Ecto neural progenitor cell (in vitro differentiated cells): ENCODE measurements around the gene MLLT6.

ENCODE experiments used
- DNase-seq: peaks from one replicate; pipeline ENCODE4 v3.0.0-alpha.2; 2018; ENCODE audit warnings: low spot score

Gene MLLT6

DNA sequence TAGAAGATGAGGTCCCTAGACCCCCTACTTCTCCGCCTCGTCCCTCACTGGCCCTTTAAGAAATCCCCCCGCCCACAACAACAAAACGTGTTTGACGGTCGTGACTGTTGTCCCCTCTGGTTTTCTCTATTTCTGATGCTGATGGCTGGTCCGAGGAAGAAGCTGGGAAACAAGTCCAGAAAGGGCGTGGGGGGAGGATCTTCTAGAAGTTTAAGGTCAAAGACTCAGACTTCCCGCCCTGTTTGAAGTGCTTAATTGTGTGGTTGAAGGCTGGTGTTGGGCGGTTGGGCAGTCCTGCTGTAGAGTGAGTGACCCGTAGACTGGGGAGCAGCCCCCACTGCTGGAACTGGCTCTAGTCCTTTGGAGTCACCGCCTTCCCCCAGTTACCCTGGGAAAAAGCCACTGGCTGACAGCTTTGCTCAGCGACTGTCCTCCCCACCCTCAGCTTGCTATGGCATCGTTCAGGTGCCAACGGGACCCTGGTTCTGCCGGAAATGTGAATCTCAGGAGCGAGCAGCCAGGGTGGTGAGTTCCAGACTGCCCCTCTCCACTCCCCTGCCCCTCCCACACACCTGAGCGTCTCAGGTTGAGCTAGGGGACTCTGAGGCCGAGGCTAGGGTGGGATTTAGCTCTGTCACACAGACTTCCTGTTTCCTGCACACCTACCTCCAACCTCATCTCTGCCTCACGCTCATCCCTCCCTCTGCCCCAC lies 1.6 kb downstream of the MLLT6 start:
- DNase-seq: no peak

DNA sequence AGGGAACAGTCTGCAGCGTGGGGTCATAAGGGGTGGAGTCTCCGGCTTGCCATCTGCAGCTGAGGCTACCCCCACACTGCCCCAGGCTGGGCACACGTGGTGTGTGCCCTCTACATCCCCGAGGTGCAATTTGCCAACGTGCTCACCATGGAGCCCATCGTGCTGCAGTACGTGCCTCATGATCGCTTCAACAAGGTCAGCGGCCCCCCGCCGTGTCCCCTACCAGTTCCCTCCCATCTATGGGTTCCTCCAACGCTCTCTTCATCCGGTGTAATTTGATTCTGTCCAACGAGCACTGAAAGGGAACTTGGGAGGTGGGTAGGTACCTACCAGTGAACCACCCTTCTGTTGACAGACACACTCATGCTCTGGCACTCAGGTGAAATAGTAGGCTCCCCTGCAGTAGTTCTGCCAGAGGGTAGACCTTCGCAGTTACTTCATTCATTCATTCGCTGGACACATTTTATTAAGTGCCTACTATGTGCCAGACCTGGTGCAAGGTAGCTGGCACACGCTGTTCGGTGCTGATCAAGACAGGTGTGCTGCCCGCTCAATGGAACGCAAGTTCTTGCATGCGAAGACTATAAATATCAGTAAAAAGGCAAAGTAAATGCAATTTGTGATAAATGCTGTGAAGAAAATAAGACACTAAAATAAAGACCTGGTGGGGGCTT lies 2.7 kb downstream of the MLLT6 start:
- no peak for DNase-seq

DNA sequence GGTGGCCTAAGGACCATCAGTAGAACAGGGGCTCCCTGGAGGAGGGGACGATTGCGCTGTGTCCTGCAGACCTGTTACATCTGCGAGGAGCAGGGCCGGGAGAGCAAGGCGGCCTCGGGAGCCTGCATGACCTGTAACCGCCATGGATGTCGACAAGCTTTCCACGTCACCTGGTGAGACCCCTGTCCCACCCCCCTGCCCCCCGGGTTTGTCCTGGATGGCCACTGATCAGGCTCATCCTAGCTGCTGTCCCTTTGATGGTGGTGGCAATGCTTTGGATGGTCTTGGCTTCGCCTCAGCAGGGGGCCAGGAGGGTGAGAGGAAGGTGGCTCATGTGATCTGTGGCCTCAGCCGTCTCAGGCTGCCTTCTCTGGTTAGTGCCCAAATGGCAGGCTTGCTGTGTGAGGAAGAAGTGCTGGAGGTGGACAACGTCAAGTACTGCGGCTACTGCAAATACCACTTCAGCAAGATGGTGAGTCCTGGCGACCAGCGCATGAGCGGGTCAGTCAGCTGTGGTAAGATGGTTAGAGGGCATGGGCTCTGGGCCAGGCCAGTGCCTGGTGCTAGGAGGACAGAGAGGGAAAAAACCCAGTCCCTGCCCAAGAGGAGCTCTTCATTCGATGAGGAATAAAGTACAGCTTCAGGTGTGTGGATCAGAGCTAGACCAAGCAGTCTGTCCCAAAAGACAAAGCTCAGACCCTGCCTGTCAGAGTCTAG lies 4.2 kb downstream of the MLLT6 start:
- no peak for DNase-seq

DNA sequence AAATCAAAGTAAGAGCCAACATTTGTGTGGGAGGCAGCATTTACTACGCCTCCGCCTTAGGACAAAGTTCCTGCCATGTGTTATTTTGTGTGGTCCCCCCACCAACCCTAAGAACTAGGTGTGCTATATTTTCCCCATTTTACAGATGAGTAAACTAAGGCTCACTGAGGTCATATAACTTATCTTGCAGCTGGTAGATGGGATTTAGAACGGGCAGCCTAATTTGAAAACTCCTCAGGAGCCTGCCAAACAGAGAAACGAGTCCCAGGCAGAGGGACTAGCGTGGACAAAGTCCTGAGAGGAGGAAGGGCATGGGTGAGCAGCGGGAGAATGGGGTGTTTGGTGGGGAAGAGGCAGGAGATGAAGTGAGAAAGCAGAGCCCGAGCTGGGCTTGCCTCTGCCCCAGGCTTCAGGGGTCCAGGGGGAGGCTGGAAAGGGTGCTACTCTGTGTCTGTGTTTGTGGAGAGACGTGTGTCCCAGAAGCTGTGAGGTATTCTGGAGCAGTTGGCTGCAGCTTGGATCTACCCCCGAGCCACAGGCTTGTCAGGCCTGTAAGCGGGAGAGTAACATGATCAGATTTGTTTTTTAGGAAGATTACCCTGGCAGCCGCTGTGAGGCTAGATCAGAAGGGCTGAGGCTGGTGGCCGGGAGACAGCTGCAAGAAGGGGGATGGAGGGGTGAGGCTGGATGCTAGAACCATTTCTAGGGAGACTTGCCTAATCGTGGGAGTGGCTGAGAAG lies 5.0 kb downstream of the MLLT6 start:
- no peak for DNase-seq

DNA sequence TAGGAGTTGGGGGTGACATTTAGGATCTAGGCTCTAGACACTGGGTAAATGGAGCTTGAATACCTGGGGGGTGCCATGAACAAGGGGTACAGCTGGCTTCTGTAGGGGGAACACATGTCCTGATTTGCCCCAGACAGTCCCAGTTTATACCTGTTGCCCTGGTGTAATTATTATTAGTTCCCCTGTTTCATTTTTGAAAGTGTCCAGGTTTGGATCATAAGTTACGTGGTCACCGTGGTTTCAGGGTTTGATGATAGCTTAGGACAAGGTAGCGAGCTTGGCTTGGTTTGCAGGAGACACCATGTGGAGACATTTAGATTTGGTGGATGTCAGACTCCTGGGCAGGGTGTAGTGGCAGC lies 5.5 kb downstream of the MLLT6 start:
- DNase-seq: no peak

DNA sequence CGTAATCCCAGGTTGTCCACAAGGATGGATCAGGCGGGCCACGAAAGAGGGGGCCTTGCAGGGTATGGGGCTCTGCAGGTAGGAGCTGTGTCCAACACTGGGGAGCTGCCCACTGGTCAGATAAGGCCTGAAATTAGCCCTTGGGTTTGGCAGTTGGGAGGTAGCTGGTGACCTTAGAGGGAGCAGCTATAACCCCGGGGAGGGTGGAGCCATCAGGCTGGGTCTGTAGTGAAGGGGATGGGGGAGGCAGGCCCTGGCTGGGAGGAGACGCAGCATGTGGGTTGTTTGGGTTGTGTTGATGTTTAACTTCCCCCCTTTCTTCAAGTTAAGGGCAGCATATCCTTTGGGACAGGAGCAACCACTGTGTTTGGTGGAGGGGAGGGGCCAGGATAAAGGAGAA lies 5.9 kb downstream of the MLLT6 start:
- DNase-seq: no peak

DNA sequence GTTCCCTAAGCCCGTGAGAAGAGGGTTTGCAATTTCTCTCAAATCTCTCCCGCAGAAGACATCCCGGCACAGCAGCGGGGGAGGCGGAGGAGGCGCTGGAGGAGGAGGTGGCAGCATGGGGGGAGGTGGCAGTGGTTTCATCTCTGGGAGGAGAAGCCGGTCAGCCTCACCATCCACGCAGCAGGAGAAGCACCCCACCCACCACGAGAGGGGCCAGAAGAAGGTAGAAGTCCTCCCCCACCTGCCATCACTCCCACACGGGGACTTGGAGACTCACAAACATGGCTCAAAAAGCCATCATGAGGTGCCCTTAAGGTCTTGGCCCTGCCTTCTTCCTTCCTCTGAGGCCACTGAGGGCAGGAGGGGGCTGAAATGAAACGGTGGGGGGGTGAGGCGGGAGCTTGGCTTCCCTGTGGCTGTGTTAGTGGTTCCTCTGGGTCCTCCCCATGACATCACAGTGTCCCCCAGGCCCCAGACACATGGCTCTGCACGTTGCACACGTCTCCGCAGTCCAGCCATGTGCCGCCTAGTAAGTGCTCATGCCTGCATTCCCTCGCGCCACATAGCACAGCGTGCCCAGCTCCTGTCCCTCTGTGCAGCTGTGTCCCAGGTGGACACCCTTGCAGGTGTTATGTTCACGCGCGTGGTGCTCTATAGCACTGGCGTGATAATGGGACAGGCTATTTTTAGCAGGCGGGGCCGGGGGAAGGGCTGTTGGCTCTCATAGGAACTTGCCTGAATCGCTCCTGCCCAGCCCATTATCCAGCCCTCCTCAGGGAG lies 6.9 kb downstream of the MLLT6 start:
- no peak for DNase-seq

DNA sequence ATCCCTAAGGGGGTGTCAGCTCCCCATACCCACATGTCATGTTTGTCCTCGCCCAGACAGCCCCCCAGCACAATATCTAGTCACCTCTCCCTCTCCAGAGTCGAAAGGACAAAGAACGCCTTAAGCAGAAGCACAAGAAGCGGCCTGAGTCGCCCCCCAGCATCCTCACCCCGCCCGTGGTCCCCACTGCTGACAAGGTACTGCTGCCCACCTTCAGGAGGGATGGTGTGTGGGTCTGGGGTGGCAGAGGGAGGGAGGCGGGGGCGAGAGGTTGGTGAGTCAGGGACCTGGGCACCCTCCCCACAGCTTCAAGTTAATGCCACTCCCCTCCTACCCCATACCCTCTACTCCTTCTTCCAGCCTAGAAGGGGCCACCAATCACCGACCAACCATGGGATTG lies 7.5 kb downstream of the MLLT6 start:
- no peak for DNase-seq

DNA sequence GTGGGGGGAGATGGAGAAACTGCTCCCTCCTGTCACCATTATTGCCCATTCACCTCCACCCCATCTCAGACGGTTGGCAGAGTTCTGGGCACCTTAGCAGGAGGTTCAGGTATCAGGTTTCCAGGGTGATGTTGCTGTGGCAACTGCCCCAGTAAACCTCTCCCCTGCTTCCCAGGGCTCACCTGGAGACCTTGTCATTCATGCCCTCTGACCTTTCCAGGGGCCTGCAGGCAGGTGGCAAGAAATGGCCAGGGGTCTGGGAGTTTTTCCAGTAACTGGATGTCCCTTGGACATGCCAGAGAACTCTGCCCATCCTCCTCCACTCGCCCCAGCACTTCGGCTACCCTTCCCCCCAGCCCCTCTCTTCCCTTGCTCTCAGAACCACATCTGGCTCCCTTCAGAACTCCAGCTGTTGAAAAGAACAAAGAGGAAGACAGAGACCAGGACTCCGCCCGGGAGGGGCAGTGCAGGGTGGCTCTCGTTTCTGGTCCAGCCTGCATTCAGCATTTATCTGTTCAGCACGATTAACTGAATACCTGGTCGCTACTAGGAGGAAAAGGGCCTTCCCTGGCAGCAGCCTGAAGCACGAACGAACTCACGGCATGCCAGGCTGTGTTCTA lies 8.5 kb downstream of the MLLT6 start:
- DNase-seq: no peak

DNA sequence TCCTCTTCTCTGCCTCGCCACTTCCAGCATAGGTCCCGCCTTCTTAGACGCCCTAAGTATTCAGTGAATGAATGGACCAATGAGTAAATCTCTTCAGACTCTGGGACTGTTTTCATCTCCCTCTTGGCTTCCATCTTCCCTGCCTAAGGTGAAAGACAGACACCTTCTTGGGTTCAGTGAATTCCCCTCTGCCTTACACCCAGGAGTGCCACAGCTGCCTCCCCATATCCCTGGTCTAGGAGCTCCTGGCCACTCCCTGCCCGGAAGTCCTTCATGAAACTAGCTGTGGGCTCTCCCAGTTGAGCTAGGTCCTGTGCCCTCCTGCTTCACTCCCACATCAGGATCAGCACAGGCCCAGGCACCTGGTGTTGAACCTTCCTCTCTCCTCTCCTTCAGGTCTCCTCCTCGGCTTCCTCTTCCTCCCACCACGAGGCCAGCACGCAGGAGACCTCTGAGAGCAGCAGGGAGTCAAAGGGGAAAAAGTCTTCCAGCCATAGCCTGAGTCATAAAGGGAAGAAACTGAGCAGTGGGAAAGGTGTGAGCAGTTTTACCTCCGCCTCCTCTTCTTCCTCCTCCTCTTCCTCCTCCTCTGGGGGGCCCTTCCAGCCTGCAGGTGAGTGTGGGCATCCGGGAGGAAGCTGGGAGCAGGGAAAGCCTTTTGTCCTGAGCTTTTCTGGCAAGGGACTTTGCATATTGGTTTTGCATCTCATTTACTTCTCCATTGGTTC lies 10.3 kb downstream of the MLLT6 start:
- DNase-seq: no peak

DNA sequence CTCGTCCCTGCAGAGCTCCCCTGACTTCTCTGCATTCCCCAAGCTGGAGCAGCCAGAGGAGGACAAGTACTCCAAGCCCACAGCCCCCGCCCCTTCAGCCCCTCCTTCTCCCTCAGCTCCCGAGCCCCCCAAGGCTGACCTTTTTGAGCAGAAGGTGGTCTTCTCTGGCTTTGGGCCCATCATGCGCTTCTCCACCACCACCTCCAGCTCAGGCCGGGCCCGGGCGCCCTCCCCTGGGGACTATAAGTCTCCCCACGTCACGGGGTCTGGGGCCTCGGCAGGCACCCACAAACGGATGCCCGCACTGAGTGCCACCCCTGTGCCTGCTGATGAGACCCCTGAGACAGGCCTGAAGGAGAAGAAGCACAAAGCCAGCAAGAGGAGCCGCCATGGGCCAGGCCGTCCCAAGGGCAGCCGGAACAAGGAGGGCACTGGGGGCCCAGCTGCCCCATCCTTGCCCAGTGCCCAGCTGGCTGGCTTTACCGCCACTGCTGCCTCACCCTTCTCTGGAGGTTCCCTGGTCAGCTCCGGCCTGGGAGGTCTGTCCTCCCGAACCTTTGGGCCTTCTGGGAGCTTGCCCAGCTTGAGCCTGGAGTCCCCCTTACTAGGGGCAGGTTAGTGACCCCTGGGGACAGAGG lies 11.4 kb downstream of the MLLT6 start:
- no peak for DNase-seq

DNA sequence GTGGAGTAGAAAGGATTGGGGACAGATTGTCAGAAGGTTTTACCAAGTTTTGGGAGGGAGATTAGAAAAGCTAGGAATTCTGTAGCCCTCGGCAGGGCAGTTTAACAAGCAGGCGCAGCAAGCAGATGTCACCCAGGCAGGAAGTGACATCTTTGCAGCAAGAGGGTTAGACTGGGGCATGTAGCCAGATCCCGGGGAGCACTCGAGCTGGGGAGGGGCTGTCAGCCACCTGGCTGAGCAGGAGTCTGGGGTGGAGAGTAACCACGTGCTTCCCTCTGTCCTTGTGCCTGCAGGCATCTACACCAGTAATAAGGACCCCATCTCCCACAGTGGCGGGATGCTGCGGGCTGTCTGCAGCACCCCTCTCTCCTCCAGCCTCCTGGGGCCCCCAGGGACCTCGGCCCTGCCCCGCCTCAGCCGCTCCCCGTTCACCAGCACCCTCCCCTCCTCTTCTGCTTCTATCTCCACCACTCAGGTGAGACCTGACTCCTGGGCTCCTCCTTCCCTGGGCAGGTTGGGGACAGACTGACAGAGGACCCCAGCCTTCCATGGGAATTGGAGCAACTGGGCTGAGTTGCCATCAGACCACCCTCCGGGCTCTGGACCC lies 12.2 kb downstream of the MLLT6 start:
- DNase-seq: no peak

DNA sequence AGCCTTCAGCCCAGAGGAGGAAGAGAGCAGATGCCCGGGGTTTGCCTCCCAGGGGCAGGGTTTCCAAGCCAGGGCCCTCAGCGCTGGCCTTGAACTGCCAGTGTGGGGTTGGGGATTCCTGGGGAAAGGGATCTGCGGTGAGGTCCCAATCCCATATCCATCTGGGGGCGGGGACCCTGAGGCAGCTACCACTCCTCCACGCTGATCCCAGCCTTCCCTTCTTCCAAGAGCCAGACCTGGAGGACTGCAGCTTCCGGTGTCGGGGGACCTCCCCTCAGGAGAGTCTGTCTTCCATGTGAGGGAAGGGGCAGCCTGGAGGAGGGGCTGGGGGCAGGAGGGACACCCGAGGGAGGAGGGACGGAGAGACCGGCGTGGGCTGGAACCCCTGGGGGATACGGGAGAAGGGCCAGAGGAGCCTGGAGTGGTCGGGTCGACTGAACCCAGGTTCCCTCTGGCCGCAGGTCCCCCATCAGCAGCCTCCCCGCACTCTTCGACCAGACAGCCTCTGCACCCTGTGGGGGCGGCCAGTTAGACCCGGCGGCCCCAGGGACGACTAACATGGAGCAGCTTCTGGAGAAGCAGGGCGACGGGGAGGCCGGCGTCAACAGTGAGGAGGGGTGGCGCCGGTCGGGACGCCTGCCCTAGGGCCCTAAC lies 14.3 kb downstream of the MLLT6 start:
- peak; percentile 68 for DNase-seq

DNA sequence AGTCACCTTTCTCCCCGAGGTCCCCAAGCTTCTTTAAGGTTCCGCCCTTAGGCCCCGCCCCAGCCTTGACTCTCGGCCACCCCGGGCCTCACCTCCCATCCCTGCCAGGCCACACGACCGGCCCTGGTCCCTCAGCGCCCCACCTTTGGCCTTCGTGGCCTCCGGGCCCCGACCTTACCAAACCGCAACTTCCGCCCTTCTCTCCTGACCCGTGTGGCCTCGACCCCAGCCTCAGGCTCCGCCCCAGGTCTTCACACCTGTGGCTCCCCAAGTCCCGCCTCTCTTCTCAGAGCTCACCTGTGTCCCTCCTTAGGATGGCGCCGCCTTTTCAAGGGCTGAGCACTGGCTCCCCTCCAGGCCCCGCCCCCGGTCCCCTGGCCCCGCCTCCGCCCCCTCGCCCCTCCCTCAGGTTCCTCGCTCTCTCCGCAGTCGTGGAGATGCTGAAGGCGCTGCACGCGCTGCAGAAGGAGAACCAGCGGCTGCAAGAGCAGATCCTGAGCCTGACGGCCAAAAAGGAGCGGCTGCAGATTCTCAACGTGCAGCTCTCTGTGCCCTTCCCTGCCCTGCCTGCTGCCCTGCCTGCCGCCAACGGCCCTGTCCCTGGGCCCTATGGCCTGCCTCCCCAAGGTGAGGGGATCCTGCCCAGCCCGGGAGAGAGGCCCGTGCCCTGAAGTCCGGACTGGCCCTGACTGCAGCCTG lies 15.0 kb downstream of the MLLT6 start:
- peak; percentile 86 for DNase-seq

DNA sequence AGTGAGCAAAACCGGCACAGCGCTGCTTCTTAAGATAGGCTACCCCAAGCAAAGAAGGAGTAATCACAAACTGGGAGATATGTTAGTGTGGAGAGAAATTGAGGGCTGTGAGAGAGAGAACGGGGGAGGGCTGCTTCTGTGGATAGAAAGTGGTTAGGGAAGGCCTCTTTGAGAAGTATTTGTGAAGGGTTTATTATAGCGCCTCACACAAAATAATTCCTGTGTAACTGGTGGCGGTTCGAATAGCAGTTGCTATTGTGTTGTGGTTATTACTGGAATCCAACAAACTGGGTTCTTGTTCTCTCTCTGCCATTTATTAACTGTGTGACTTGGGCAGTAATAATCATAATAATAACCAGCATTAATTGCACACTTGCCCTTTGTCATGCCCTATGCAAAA lies 15.9 kb downstream of the MLLT6 start:
- DNase-seq: no peak

DNA sequence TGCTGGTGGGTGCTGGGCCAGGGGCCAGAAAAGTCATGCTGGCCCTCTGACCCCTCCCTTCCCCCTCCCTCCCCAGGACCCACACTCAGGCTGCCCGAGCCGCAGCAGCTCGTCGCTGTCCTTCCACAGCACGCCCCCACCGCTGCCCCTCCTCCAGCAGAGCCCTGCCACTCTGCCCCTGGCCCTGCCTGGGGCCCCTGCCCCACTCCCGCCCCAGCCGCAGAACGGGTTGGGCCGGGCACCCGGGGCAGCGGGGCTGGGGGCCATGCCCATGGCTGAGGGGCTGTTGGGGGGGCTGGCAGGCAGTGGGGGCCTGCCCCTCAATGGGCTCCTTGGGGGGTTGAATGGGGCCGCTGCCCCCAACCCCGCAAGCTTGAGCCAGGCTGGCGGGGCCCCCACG lies 16.7 kb downstream of the MLLT6 start:
- DNase-seq: no peak

DNA sequence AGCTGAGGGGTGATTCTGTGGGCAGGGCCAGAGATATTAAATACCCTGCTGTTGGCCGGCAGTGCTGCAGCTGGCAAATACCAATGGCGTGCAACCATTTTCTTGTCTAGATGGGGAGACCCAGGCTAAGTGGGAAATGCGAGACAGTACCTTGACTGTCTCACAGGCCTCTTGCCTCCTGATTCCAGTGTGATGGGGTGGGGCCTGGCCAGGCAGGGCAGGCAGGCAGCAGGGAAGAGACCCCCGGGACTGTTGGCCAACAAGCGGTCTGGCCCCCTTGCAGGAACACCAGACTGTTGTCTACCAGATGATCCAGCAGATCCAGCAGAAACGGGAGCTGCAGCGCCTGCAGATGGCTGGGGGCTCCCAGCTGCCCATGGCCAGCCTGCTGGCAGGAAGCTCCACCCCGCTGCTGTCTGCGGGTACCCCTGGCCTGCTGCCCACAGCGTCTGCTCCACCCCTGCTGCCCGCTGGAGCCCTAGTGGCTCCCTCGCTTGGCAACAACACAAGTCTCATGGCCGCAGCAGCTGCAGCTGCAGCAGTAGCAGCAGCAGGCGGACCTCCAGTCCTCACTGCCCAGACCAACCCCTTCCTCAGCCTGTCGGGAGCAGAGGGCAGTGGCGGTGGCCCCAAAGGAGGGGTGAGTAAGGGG lies 19.4 kb downstream of the MLLT6 start:
- no peak for DNase-seq

DNA sequence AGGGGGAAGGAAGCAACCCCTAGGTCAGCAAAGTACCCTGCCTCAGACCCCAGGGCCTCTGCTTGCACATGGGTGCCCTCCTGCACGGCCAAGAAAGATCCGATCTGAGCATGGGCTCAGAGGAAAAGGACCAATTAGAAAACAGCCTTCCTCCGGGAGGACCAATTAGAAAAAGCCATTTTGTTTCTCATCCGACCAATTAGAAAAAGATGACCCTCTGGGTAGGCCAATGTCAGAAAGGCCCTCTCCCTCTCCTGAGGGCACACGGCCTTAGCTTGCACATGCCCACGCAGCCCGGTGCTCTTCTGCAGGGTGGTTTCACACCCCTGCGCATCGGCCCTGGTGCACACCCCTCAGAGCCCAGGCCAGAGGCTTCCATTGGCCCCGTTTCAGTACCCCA lies 20.0 kb downstream of the MLLT6 start:
- no peak for DNase-seq
